ENCODE measurements around the gene CD58.

DNA sequence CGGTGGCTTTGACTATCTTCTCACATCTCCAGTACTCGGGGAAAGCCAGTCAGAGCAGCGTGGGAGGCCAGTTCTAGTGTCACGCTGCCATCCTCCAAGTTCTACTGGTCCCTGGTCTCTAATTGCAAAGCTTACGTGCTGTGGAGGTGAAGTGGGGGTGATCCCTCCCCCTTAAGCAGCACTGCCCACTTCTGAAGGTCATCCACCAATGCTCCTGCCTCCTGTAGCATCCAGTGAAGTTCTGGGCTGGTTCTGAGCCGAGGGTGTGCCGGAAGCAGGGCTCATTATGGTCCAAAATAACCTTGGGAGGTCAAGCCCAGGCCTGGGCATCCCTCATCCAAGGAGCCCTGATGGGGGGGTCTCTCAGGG, 95.0 kb downstream of the CD58 start:
- TF ChIP-seq, protein P1, sequence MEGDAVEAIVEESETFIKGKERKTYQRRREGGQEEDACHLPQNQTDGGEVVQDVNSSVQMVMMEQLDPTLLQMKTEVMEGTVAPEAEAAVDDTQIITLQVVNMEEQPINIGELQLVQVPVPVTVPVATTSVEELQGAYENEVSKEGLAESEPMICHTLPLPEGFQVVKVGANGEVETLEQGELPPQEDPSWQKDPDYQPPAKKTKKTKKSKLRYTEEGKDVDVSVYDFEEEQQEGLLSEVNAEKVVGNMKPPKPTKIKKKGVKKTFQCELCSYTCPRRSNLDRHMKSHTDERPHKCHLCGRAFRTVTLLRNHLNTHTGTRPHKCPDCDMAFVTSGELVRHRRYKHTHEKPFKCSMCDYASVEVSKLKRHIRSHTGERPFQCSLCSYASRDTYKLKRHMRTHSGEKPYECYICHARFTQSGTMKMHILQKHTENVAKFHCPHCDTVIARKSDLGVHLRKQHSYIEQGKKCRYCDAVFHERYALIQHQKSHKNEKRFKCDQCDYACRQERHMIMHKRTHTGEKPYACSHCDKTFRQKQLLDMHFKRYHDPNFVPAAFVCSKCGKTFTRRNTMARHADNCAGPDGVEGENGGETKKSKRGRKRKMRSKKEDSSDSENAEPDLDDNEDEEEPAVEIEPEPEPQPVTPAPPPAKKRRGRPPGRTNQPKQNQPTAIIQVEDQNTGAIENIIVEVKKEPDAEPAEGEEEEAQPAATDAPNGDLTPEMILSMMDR (IDR thresholded peaks at IDR 0.05): no peak
- TF ChIP-seq POLR2A (IDR thresholded peaks at IDR 0.05): no peak
